B cell (primary cell): ENCODE data around the gene FKBP14. TPM values are rescaled to one million over a fixed set of nuclear protein-coding genes. Genes with fewer than 3 reads are reported as not detected.

Source experiments
- ATAC-seq: fragments of 200-7000 bp; cut with Tn5 transposase; one replicate; pipeline ENCODE4 v1.10.0; 2021; ENCODE audit warnings: low read depth, mild to moderate bottlenecking, moderate number of reproducible peaks, moderate library complexity
- CTCF ChIA-PET: fragments of 350-600 bp; sonication (Branson Sonifier 250); formaldehyde crosslinking; loops from one replicate; lab custom pipeline; 2021; ENCODE audit warnings: antibody characterized with exemption, inconsistent platforms; lab: Charles Lee
- POLR2A ChIA-PET: fragments of 350-600 bp; sonication (Branson Sonifier 250); formaldehyde crosslinking; loops from one replicate; lab custom pipeline; 2021; ENCODE audit warnings: antibody characterized with exemption; lab: Charles Lee
- DNase-seq: peaks from one replicate; pipeline ENCODE4 v3.0.0; 2013
- H2AFZ ChIP-seq: 2 replicates; pipeline ENCODE4 v1.6.1; 2012; ENCODE audit warnings: mild to moderate bottlenecking, low read depth, low read length; ENCODE audit not compliant: insufficient read depth, poor library complexity, severe bottlenecking
- H3K27ac ChIP-seq, 2 donors: 1 replicate in 1 of 2; 2 replicates in 1 of 2; pipeline ENCODE4 v1.5.1; 2012 to 2013; ENCODE audit warnings: low read length in 2 of 2, mild to moderate bottlenecking in 2 of 2, moderate library complexity in 1 of 2
- H3K27me3 ChIP-seq, 4 experiments: fragments of 200-600 bp in 1 of 4; sonication (generic) in 1 of 4; replicated peaks in 1 of 4; 1 replicate in 2 of 4; 2 replicates in 2 of 4; pipeline versions ENCODE4 v1.6.1 to v1.7.0; 2013 to 2016; ENCODE audit warnings: low read length in 3 of 4, mild to moderate bottlenecking in 2 of 4, mixed read lengths in 1 of 4, moderate library complexity in 1 of 4; ENCODE audit not compliant: insufficient read depth in 4 of 4, control insufficient read depth in 3 of 4; ENCODE audit errors: control extremely low read depth in 1 of 4
- H3K36me3 ChIP-seq, 2 experiments: replicated peaks in 1 of 2; 1 replicate in 1 of 2; 2 replicates in 1 of 2; pipeline versions ENCODE4 v1.6.1 to v1.7.1; 2013; ENCODE audit warnings: low read length in 1 of 2; ENCODE audit not compliant: insufficient read depth in 2 of 2, control insufficient read depth in 1 of 2; ENCODE audit errors: control extremely low read depth in 1 of 2, extremely low read depth in 1 of 2
- H3K4me1 ChIP-seq, 2 donors: fragments of 200-600 bp in 1 of 2; sonication (generic) in 1 of 2; 1 replicate in 1 of 2; 2 replicates in 1 of 2; pipeline versions ENCODE4 v1.5.1 to v1.6.1; 2013 to 2017; ENCODE audit warnings: low read length in 2 of 2; ENCODE audit not compliant: control insufficient read depth in 2 of 2, insufficient read depth in 2 of 2
- H3K4me2 ChIP-seq: replicated peaks from 2 replicates; pipeline ENCODE3; 2012; ENCODE audit warnings: mild to moderate bottlenecking, low read depth, low read length; ENCODE audit not compliant: poor library complexity, severe bottlenecking
- H3K4me3 ChIP-seq, 5 experiments: fragments of 200-600 bp in 1 of 5; sonication (generic) in 1 of 5; 1 replicate in 3 of 5; 2 replicates in 2 of 5; pipeline versions ENCODE4 v1.5.1 to v1.7.0; 2011 to 2016; ENCODE audit warnings: low read length in 4 of 5, mild to moderate bottlenecking in 4 of 5, low read depth in 2 of 5, control low read depth in 1 of 5, moderate library complexity in 1 of 5; ENCODE audit not compliant: insufficient read depth in 1 of 5; ENCODE audit errors: control extremely low read depth in 1 of 5, extremely low read depth in 1 of 5
- H3K79me2 ChIP-seq: fragments of 200-600 bp; sonication (generic); one replicate; pipeline ENCODE4 v1.6.0; 2016; ENCODE audit warnings: low read length; ENCODE audit not compliant: control insufficient read depth, insufficient read depth
- H3K9ac ChIP-seq: fragments of 200-600 bp; sonication (generic); 2 replicates; pipeline ENCODE4 v1.6.1; 2017; ENCODE audit warnings: mild to moderate bottlenecking, low read length, moderate library complexity
- H3K9me3 ChIP-seq, 3 donors: one replicate each; pipeline versions ENCODE4 v1.6.1 to v1.7.1; 2013; ENCODE audit warnings: low read length in 2 of 3; ENCODE audit not compliant: control insufficient read depth in 2 of 3, insufficient read depth in 1 of 3; ENCODE audit errors: control extremely low read depth in 1 of 3
- H4K20me1 ChIP-seq: 2 replicates; pipeline ENCODE4 v1.6.0; 2012; ENCODE audit warnings: mild to moderate bottlenecking, low read length; ENCODE audit not compliant: insufficient read depth, control insufficient read depth, poor library complexity, severe bottlenecking
- H3K27ac Mint-ChIP-seq: one replicate; pipeline ENCODE4 v1.8.0; 2021; ENCODE audit warnings: mixed read lengths
- H3K27me3 Mint-ChIP-seq: one replicate; pipeline ENCODE4 v1.8.0; 2021; ENCODE audit warnings: mixed read lengths
- H3K4me1 Mint-ChIP-seq: one replicate; pipeline ENCODE4 v1.8.0; 2021; ENCODE audit warnings: mixed read lengths
- H3K4me3 Mint-ChIP-seq: one replicate; pipeline ENCODE4 v1.8.0; 2021; ENCODE audit warnings: mixed read lengths
- H3K9me3 Mint-ChIP-seq: one replicate; pipeline ENCODE4 v1.8.0; 2022; ENCODE audit warnings: mixed read lengths; ENCODE audit not compliant: insufficient read depth
- CTCF ChIP-seq: fragments of 200-600 bp; IDR thresholded peaks from one replicate; pipeline ENCODE4 v1.8.0; 2022; ENCODE audit warnings: antibody characterized with exemption, mild to moderate bottlenecking
- EZH2 ChIP-seq: IDR thresholded peaks from 2 replicates; pipeline ENCODE4 v1.6.1; 2012; ENCODE audit warnings: borderline replicate concordance, low read depth, mild to moderate bottlenecking, moderate library complexity, low read length; ENCODE audit not compliant: insufficient read depth, poor library complexity, severe bottlenecking
- WGBS: methylation state at CpG from one replicate; pipeline ENCODE4 v1.1.5; 2013; ENCODE audit warnings: missing lambda C conversion rate; ENCODE audit not compliant: insufficient coverage; 5-methylcytosine and 5-hydroxymethylcytosine counted together
- intact Hi-C: fragments of 100-400 bp; cut with micrococcal nuclease; formaldehyde crosslinking; loops from one replicate; pipeline ENCODE4 v1.10.0; 2022
- polyA minus RNA-seq: library from RNA; depleted of rRNA, polyadenylated mRNA; stranded (reverse); fragments of >200 nt; gene quantifications from 2 replicates; pipeline ENCODE4 v1.2.3, GENCODE V29; 2012
- polyA plus RNA-seq: library from polyadenylated mRNA; depleted of rRNA; stranded (reverse); fragments of >200 nt; gene quantifications from 2 replicates; pipeline ENCODE4 v1.2.3, GENCODE V29; 2012
- total RNA-seq, 2 donors: library from RNA; stranded (reverse); fragments of 120-200 nt in 1 of 2; gene quantifications; 1 replicate in 1 of 2; 2 replicates in 1 of 2; pipeline versions ENCODE4 v1.2.3 to v1.2.4, GENCODE V29; 2013 to 2022

The FKBP14 gene
- total RNA-seq = 4.2 and 5.7 TPM in 2 replicates
- 5.9 TPM for total RNA-seq (2013)
- 2.8 and 4.1 TPM in 2 replicates for polyA plus RNA-seq
- polyA minus RNA-seq = 2.7 and 3.5 TPM in 2 replicates

GRCh38 chr7:30026229-30027064 lies at the start of gene FKBP14:
Gene FKBP14, minus strand, starts transcription at chr7:30026702. Its CDS starts 194 bp downstream, at chr7:30026508.
- peak within 1 kb of the TSS; percentile 90 for H3K4me3 Mint-ChIP-seq
- H3K27me3 Mint-ChIP-seq = no peaks in the 10 kb centered on the region
- H3K27ac Mint-ChIP-seq = peak within 1 kb of the TSS; percentile 95

More at GRCh38 chr7:30026229-30027064, at the start of gene FKBP14:
- Histone ChIP-seq H3K27ac (peak within 1 kb of the TSS; percentile 77 to 84), H3K36me3 (no peaks in the 10 kb centered on the region), H3K79me2 (peaks cover 6% of the 10 kb centered on the region), H3K27me3 (no peaks in the 10 kb centered on the region), H3K4me3 (peak within 1 kb of the TSS; percentile 84 to 97 (median 90)), H3K9ac (peak within 1 kb of the TSS; percentile 86), H3K9me3 (no peaks in the 10 kb centered on the region), H4K20me1 (no peaks in the 10 kb centered on the region), H3K4me2 (peak within 1 kb of the TSS; percentile 90), H3K4me1 (peaks cover 20 to 27% of the 10 kb centered on the region in 2 donors), H2AFZ (peak within 1 kb of the TSS; percentile 98)
- peaks cover 30% of the 10 kb centered on the region for H3K4me1 Mint-ChIP-seq
- ChIA-PET CTCF (interaction anchor here (1.0 to 3.0 kb wide), 4 partner anchors 36 to 148 kb away, joined by 3 to 23 read pairs (median 5); no protein-coding TSS in a partner anchor), POLR2A (interaction anchor here (2.9 kb wide), 1 partner anchor 37 kb away, joined by 17 read pairs; the partner anchor contains the start of gene SCRN1)
- DNase-seq = peak; percentile 94
- intact Hi-C loops = loop anchor here (1.0 to 10.0 kb wide), 8 partner anchors 36 to 568 kb away; partner anchors contain the start of genes GARS1, NOD1, SCRN1 and ZNRF2
- peak; percentile 76 for ATAC-seq
- TF ChIP-seq CTCF = no peak
- no peak for TF ChIP-seq EZH2
- under 1% methylated on average over 32 of the region's 35 CpGs for WGBS
- H3K9me3 Mint-ChIP-seq = no peaks in the 10 kb centered on the region
